PC-3 (cell line): ENCODE results near the gene LOXL4.

Experiments
- EZH2 ChIP-seq: fragments of 300-600 bp; sonication (generic); IDR thresholded peaks from one replicate; pipeline ENCODE4 v1.6.1; 2017; ENCODE audit warnings: antibody characterized with exemption, mild to moderate bottlenecking, low read length; ENCODE audit not compliant: unreplicated experiment
- TF ChIP-seq, protein P1 (sequence below): fragments of 300-600 bp; sonication (generic); conservative IDR thresholded peaks from 2 replicates; pipeline ENCODE4 v1.5.1; 2017; ENCODE audit warnings: antibody characterized with exemption, low read depth, mild to moderate bottlenecking, low read length

DNA sequence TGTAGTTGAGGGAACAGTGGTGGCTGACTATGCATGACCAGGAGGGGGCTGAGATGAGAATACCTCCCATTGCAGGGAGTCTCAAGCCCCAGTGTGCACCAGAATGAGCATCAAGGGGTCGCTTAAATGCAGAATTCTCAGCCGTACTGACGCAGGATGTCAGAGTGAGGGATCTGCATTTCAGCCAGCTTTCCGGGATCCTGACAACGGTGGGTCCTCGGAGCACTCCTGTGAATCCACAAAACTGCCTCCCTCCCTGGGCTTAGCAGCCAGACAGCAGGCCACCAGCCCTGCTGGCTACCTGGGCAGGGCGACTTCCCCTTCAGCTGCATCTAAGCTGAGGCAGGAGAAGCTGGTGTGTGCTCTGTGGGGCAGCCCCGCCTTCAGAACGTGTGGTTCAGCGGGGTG is 21.8 kb upstream of the LOXL4 start:
- TF ChIP-seq, protein P1, sequence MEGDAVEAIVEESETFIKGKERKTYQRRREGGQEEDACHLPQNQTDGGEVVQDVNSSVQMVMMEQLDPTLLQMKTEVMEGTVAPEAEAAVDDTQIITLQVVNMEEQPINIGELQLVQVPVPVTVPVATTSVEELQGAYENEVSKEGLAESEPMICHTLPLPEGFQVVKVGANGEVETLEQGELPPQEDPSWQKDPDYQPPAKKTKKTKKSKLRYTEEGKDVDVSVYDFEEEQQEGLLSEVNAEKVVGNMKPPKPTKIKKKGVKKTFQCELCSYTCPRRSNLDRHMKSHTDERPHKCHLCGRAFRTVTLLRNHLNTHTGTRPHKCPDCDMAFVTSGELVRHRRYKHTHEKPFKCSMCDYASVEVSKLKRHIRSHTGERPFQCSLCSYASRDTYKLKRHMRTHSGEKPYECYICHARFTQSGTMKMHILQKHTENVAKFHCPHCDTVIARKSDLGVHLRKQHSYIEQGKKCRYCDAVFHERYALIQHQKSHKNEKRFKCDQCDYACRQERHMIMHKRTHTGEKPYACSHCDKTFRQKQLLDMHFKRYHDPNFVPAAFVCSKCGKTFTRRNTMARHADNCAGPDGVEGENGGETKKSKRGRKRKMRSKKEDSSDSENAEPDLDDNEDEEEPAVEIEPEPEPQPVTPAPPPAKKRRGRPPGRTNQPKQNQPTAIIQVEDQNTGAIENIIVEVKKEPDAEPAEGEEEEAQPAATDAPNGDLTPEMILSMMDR: no peak
- TF ChIP-seq EZH2: no peak
